GDM1 (cell line): ENCODE data around the gene NPHP3.
"Not testable (repeated sequence)": the region's sequence is repeated elsewhere in the genome, so short reads cannot be mapped to it uniquely, and the experiment has no call there.

Source experiments
- DNase-seq: peaks from one replicate; lab custom pipeline; 2025; lab: John Stamatoyannopoulos, UW

NPHP3 gene

GRCh38 chr3:132641837-132642538 is 80.2 kb downstream of the NPHP3 start:
- DNase-seq = no peak

- not testable (repeated sequence) for DNase-seq
These were observed 80.8 kb downstream of the NPHP3 start for GRCh38 chr3:132641427-132641826.

- no peak for DNase-seq
These were observed 83.5 kb downstream of the NPHP3 start for GRCh38 chr3:132638706-132639105.

GRCh38 chr3:132637590-132637989 is 84.6 kb downstream of the NPHP3 start:
- DNase-seq = no peak

- no peak for DNase-seq
These were observed 87.2 kb downstream of the NPHP3 start for GRCh38 chr3:132635052-132635451.
